ENCODE measurements around the gene SETD4.

- TF ChIP-seq, protein P1, sequence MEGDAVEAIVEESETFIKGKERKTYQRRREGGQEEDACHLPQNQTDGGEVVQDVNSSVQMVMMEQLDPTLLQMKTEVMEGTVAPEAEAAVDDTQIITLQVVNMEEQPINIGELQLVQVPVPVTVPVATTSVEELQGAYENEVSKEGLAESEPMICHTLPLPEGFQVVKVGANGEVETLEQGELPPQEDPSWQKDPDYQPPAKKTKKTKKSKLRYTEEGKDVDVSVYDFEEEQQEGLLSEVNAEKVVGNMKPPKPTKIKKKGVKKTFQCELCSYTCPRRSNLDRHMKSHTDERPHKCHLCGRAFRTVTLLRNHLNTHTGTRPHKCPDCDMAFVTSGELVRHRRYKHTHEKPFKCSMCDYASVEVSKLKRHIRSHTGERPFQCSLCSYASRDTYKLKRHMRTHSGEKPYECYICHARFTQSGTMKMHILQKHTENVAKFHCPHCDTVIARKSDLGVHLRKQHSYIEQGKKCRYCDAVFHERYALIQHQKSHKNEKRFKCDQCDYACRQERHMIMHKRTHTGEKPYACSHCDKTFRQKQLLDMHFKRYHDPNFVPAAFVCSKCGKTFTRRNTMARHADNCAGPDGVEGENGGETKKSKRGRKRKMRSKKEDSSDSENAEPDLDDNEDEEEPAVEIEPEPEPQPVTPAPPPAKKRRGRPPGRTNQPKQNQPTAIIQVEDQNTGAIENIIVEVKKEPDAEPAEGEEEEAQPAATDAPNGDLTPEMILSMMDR (conservative IDR thresholded peaks at IDR 0.05 in 1 of 2, IDR thresholded peaks at IDR 0.05 in 1 of 2; ENCODE audit: low read depth in 1 of 2, low read length in 2 of 2): no peak
- no peak for TF ChIP-seq EZH2 (IDR thresholded peaks at IDR 0.05; ENCODE audit: low read length, missing control alignments)
These were observed 75.5 kb downstream of the SETD4 start for GRCh38 chr21:35984654-35985361.
